ENCODE data around the gene TMEM178B. TPM values are rescaled to one million over a fixed set of nuclear protein-coding genes. Genes with fewer than 3 reads are reported as not detected.
A peak's percentile ranks its signal among the peaks of the same experiment; 100 is the strongest.

Gene TMEM178B
- polyA plus RNA-seq, 2 of the 4 experiments (the other 2 are of a cell fraction): 0.88 to 0.93 TPM

DNA sequence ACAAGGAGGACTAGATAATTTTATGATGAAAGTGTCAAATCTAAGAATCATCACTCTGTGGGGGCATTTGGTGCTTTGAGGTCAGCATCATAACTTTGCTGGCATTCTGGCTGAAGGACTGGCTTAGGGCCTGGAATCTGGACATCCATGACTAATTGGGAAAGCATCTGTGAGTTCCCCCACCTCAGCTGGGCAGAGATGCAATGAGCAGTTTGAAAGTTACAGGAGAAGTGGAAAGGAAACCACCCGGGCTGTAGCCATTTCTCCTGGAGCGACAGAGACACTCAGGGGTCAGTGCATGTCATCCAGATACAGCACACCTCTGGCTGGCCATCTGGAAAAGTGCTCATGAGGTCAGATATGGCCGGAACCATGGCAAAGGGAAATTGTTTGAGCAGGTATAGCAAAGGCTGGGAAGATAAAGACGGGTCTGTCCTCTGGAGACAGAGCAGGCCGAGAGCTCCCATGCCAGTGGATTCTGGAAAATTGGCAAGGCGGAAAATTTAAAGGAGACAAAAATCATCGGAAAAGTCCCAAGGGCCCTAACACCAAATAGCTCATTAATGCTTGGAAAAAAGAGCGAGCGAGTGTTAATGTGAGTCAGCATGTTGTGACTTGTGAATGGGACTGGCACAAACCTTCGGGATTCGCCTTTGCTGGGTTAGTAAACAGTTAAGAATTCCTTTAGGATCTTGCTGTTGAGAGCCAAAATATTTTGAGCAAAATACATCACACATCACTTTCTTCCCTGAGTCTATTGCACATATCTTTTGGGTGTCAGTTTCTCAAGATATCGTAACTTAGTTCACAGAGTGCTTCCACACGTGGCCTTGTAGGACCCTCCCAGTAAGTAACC lies 288.9 kb downstream of the TMEM178B start:
- peak; percentile 83 to 85 for ATAC-seq
- no peak overlapping the region for H3K4me3 ChIP-seq
- H3K9me3 ChIP-seq: no peaks in the 10 kb centered on the region
- TF ChIP-seq NR3C1 (IDR thresholded peaks at IDR 0.05): no peak
- TF ChIP-seq EP300 (IDR thresholded peaks at IDR 0.05): no peak
- no peak for TF ChIP-seq HOXB13 (CRISPR knock-in tag; IDR thresholded peaks at IDR 0.05; ENCODE audit: low read depth)
- TF ChIP-seq FOSL2 (IDR thresholded peaks at IDR 0.05): no peak
- TF ChIP-seq FOSL2 (CRISPR knock-in tag; IDR thresholded peaks at IDR 0.05): peak; percentile 25; the same call in 1 of the 2 replicates
- no peak for TF ChIP-seq MYC (IDR thresholded peaks at IDR 0.05; ENCODE audit: borderline replicate concordance, low read length)
- TF ChIP-seq RNF2 (IDR thresholded peaks at IDR 0.05; ENCODE audit: borderline replicate concordance, low read depth): no peak
- TF ChIP-seq, protein P1, sequence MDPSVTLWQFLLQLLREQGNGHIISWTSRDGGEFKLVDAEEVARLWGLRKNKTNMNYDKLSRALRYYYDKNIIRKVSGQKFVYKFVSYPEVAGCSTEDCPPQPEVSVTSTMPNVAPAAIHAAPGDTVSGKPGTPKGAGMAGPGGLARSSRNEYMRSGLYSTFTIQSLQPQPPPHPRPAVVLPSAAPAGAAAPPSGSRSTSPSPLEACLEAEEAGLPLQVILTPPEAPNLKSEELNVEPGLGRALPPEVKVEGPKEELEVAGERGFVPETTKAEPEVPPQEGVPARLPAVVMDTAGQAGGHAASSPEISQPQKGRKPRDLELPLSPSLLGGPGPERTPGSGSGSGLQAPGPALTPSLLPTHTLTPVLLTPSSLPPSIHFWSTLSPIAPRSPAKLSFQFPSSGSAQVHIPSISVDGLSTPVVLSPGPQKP (IDR thresholded peaks at IDR 0.05; ENCODE audit: low read depth, low read length): no peak
- TF ChIP-seq MAZ (IDR thresholded peaks at IDR 0.05; ENCODE audit: borderline replicate concordance, low read depth, low read length): no peak
- DNase-seq (ENCODE audit: low read depth in 1 of 2, low spot score in 1 of 2): peak; percentile 9 to 50
- WGBS (ENCODE audit: missing lambda C conversion rate): 41% methylated on average over 13 of the region's 13 CpGs
- peak overlapping the region; percentile 30 to 77; a peak in 5 of 6 replicates for H3K27ac ChIP-seq
- H3K4me2 ChIP-seq: peak overlapping the region; percentile 52
- POLR2A ChIA-PET: no interaction called here
- CTCF ChIA-PET: interaction anchor here (0.7 to 1.0 kb wide), 2 partner anchors 18 to 27 kb away, joined by 3 read pairs; no protein-coding TSS in a partner anchor
- H3K4me1 ChIP-seq: peaks cover 19% of the 10 kb centered on the region
- no peak for FAIRE-seq

- 98% methylated on average over 2 of the region's 2 CpGs for WGBS (ENCODE audit: missing lambda C conversion rate)
- no peak overlapping the region for H3K4me2 ChIP-seq
- FAIRE-seq (no peak), DNase-seq (ENCODE audit: low read depth in 1 of 2, low spot score in 1 of 2) (no peak), ATAC-seq (no peak)
- TF ChIP-seq RARB (CRISPR knock-in tag; IDR thresholded peaks at IDR 0.05): no peak
- TF ChIP-seq SMC3 (IDR thresholded peaks at IDR 0.05): no peak
- TF ChIP-seq MYC (IDR thresholded peaks at IDR 0.05; ENCODE audit: borderline replicate concordance, low read length): no peak
- no peak for TF ChIP-seq KDM5A (IDR thresholded peaks at IDR 0.05)
- TF ChIP-seq CBX2 (IDR thresholded peaks at IDR 0.05; ENCODE audit: borderline replicate concordance, low read depth): no peak
- TF ChIP-seq JUNB (IDR thresholded peaks at IDR 0.05): no peak
- TF ChIP-seq EHF (CRISPR knock-in tag; IDR thresholded peaks at IDR 0.05): no peak
- TF ChIP-seq CBX8 (IDR thresholded peaks at IDR 0.05): no peak
- no peak for TF ChIP-seq MAZ (IDR thresholded peaks at IDR 0.05; ENCODE audit: borderline replicate concordance, low read depth, low read length)
- no peak for TF ChIP-seq NFE2L2 (conservative IDR thresholded peaks at IDR 0.05; ENCODE audit: low read length)
- peaks cover 19% of the 10 kb centered on the region for H3K4me1 ChIP-seq
- CTCF ChIA-PET: interaction anchor here (1.0 kb wide), 1 partner anchor 16 kb away, joined by 3 read pairs; no protein-coding TSS in a partner anchor
- peak overlapping the region in 1 of 2 experiments; percentile 77; a peak in 2 of 6 replicates for H3K27ac ChIP-seq
- no peaks in the 10 kb centered on the region for H3K9me3 ChIP-seq
- POLR2A ChIA-PET: no interaction called here
- no peak overlapping the region for H3K4me3 ChIP-seq
Observed at GRCh38 chr7:141363748-141364147, 289.9 kb downstream of the TMEM178B start.

GRCh38 chr7:141366091-141366621 lies 292.3 kb downstream of the TMEM178B start:
- peaks cover 19% of the 10 kb centered on the region for H3K4me1 ChIP-seq
- TF ChIP-seq ESRRA (IDR thresholded peaks at IDR 0.05; ENCODE audit: borderline replicate concordance, low read length): no peak
- TF ChIP-seq, protein P2, sequence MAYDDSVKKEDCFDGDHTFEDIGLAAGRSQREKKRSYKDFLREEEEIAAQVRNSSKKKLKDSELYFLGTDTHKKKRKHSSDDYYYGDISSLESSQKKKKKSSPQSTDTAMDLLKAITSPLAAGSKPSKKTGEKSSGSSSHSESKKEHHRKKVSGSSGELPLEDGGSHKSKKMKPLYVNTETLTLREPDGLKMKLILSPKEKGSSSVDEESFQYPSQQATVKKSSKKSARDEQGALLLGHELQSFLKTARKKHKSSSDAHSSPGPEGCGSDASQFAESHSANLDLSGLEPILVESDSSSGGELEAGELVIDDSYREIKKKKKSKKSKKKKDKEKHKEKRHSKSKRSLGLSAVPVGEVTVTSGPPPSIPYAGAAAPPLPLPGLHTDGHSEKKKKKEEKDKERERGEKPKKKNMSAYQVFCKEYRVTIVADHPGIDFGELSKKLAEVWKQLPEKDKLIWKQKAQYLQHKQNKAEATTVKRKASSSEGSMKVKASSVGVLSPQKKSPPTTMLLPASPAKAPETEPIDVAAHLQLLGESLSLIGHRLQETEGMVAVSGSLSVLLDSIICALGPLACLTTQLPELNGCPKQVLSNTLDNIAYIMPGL (CRISPR knock-in tag; IDR thresholded peaks at IDR 0.05; ENCODE audit: borderline replicate concordance): no peak
- TF ChIP-seq, protein P3, sequence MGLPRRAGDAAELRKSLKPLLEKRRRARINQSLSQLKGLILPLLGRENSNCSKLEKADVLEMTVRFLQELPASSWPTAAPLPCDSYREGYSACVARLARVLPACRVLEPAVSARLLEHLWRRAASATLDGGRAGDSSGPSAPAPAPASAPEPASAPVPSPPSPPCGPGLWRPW (IDR thresholded peaks at IDR 0.05): no peak
- no peak overlapping the region for H3K27ac ChIP-seq
- H3K4me2 ChIP-seq: no peak overlapping the region
- CTCF ChIA-PET: interaction anchor here (1.6 kb wide), 1 partner anchor 22 kb away, joined by 4 read pairs; no protein-coding TSS in a partner anchor
- no peaks in the 10 kb centered on the region for H3K9me3 ChIP-seq
- WGBS (ENCODE audit: missing lambda C conversion rate): 31% methylated on average over 6 of the region's 6 CpGs
- no peak for ATAC-seq
- FAIRE-seq: no peak
- DNase-seq (ENCODE audit: low read depth in 1 of 2, low spot score in 1 of 2): no peak
- no peak overlapping the region for H3K4me3 ChIP-seq
- POLR2A ChIA-PET: no interaction called here

All from A549 (cell line).